MM.1S (cell line): Measurements from ENCODE around the gene HPCAL1.

Experiments used
- DNase-seq: peaks from one replicate; pipeline ENCODE4 v3.0.0-alpha.2; 2015
- H2AFZ ChIP-seq: fragments of 300-600 bp; sonication (generic); 2 replicates; pipeline ENCODE4 v1.6.0; 2016; ENCODE audit warnings: antibody characterized with exemption, low read length
- H3F3A ChIP-seq: fragments of 300-600 bp; sonication (generic); 2 replicates; pipeline ENCODE4 v1.6.1; 2016; ENCODE audit warnings: mild to moderate bottlenecking, antibody characterized with exemption, low read length, moderate library complexity, mixed read lengths; ENCODE audit not compliant: insufficient read depth
- H3K27ac ChIP-seq: fragments of 300-600 bp; sonication (generic); 2 replicates; pipeline ENCODE4 v1.5.1; 2016; ENCODE audit warnings: mild to moderate bottlenecking, low read length
- H3K27me3 ChIP-seq: fragments of 300-600 bp; sonication (generic); replicated peaks from 2 replicates; pipeline ENCODE4 v1.6.0; 2016; ENCODE audit warnings: low read length; ENCODE audit not compliant: insufficient read depth
- H3K36me3 ChIP-seq: fragments of 300-600 bp; sonication (generic); replicated peaks from 2 replicates; pipeline ENCODE4 v1.6.1; 2016; ENCODE audit warnings: mild to moderate bottlenecking, low read length, mixed read lengths; ENCODE audit not compliant: insufficient read depth
- H3K4me1 ChIP-seq: fragments of 300-600 bp; sonication (generic); 2 replicates; pipeline ENCODE4 v1.6.1; 2016; ENCODE audit warnings: low read length, mixed read lengths
- H3K4me2 ChIP-seq: fragments of 300-600 bp; sonication (generic); 2 replicates; pipeline ENCODE4 v1.6.0; 2016; ENCODE audit warnings: low read depth, low read length
- H3K4me3 ChIP-seq: fragments of 300-600 bp; sonication (generic); 2 replicates; pipeline ENCODE4 v1.5.1; 2016; ENCODE audit warnings: low read length, mixed read lengths
- H3K79me2 ChIP-seq: fragments of 300-600 bp; sonication (generic); 2 replicates; pipeline ENCODE4 v1.6.1; 2016; ENCODE audit warnings: mixed run types, low read length, mixed read lengths
- H3K9ac ChIP-seq: fragments of 300-600 bp; sonication (generic); 2 replicates; pipeline ENCODE4 v1.6.1; 2016; ENCODE audit warnings: low read length, mixed read lengths
- H3K9me2 ChIP-seq: fragments of 300-600 bp; sonication (generic); replicated peaks from 2 replicates; pipeline ENCODE4 v1.6.1; 2016; ENCODE audit warnings: mild to moderate bottlenecking, low read length, mixed read lengths; ENCODE audit not compliant: insufficient read depth
- H3K9me3 ChIP-seq: fragments of 300-600 bp; sonication (generic); replicated peaks from 2 replicates; pipeline ENCODE4 v1.6.1; 2016; ENCODE audit warnings: mild to moderate bottlenecking, low read length, mixed read lengths; ENCODE audit not compliant: insufficient read depth
- H4K20me1 ChIP-seq: fragments of 300-600 bp; sonication (generic); 2 replicates; pipeline ENCODE4 v1.6.1; 2016; ENCODE audit warnings: mild to moderate bottlenecking, low read length, moderate library complexity, mixed read lengths; ENCODE audit not compliant: insufficient read depth
- CTCF ChIP-seq: fragments of 300-600 bp; sonication (generic); IDR thresholded peaks from 2 replicates; pipeline ENCODE4 v1.5.1; 2016; ENCODE audit warnings: antibody characterized with exemption, low read length, mixed read lengths
- EZH2 ChIP-seq: fragments of 300-600 bp; sonication (generic); optimal IDR thresholded peaks from 2 replicates; pipeline ENCODE3; 2017; ENCODE audit warnings: low read depth, mild to moderate bottlenecking, antibody characterized with exemption, low read length, mixed read lengths
- EZH2phosphoT487 ChIP-seq: fragments of 300-600 bp; sonication (generic); IDR thresholded peaks from 2 replicates; pipeline ENCODE4 v1.6.1; 2018; ENCODE audit warnings: antibody characterized with exemption, low read length

Gene HPCAL1

GRCh38 chr2:10367472-10368439 lies 65.1 kb downstream of the HPCAL1 start:
- Histone ChIP-seq H3K27ac (no peak overlapping the region), H3K36me3 (no peaks in the 10 kb centered on the region), H2AFZ (no peak overlapping the region), H3K27me3 (no peaks in the 10 kb centered on the region), H3K9me3 (no peaks in the 10 kb centered on the region), H4K20me1 (no peaks in the 10 kb centered on the region), H3K9me2 (no peaks in the 10 kb centered on the region), H3F3A (no peaks in the 10 kb centered on the region), H3K9ac (no peak overlapping the region), H3K4me1 (no peaks in the 10 kb centered on the region), H3K79me2 (peaks cover 94% of the 10 kb centered on the region), H3K4me3 (no peak overlapping the region), H3K4me2 (no peak overlapping the region)
- DNase-seq, result no peak
- TF ChIP-seq CTCF (no peak), EZH2 (no peak), EZH2phosphoT487 (no peak)

GRCh38 chr2:10368491-10369231 lies 66.0 kb downstream of the HPCAL1 start:
- no peak for TF ChIP-seq CTCF
- TF ChIP-seq EZH2, result no peak
- TF ChIP-seq EZH2phosphoT487, result no peak
- H3F3A ChIP-seq, result no peaks in the 10 kb centered on the region
- peaks cover 95% of the 10 kb centered on the region for H3K79me2 ChIP-seq
- H3K9me3 ChIP-seq, result no peaks in the 10 kb centered on the region
- no peaks in the 10 kb centered on the region for H3K9me2 ChIP-seq
- no peaks in the 10 kb centered on the region for H3K27me3 ChIP-seq
- no peak overlapping the region for H3K27ac ChIP-seq
- no peaks in the 10 kb centered on the region for H3K36me3 ChIP-seq
- no peak overlapping the region for H3K4me2 ChIP-seq
- H3K4me3 ChIP-seq, result no peak overlapping the region
- H2AFZ ChIP-seq, result no peak overlapping the region
- no peak overlapping the region for H3K9ac ChIP-seq
- no peaks in the 10 kb centered on the region for H4K20me1 ChIP-seq
- no peak for DNase-seq
- H3K4me1 ChIP-seq, result no peaks in the 10 kb centered on the region

GRCh38 chr2:10369269-10370255 lies 66.9 kb downstream of the HPCAL1 start:
- no peak for DNase-seq
- H3K36me3 ChIP-seq, result no peaks in the 10 kb centered on the region
- no peak overlapping the region for H2AFZ ChIP-seq
- H3K9ac ChIP-seq, result no peak overlapping the region
- H3K27me3 ChIP-seq, result no peaks in the 10 kb centered on the region
- no peaks in the 10 kb centered on the region for H3K9me3 ChIP-seq
- no peak overlapping the region for H3K4me2 ChIP-seq
- TF ChIP-seq EZH2phosphoT487 (no peak), CTCF (no peak), EZH2 (no peak)
- no peak overlapping the region for H3K4me3 ChIP-seq
- no peaks in the 10 kb centered on the region for H4K20me1 ChIP-seq
- peaks cover 95% of the 10 kb centered on the region for H3K79me2 ChIP-seq
- H3K4me1 ChIP-seq, result peaks cover 2% of the 10 kb centered on the region
- H3K27ac ChIP-seq, result no peak overlapping the region
- no peaks in the 10 kb centered on the region for H3K9me2 ChIP-seq
- no peaks in the 10 kb centered on the region; the same call in 1 of the 2 replicates for H3F3A ChIP-seq
